Left lung (tissue), 10 donors: ENCODE measurements around the gene MRPS31. TPM values are rescaled to one million over a fixed set of nuclear protein-coding genes. Genes with fewer than 3 reads are reported as not detected.
A peak's percentile ranks its signal among the peaks of the same experiment; 100 is the strongest.

Experiments used
- ATAC-seq: fragments of 200-7000 bp; cut with Tn5 transposase; one replicate; pipeline ENCODE4 v1.9.1; 2020; ENCODE audit warnings: moderate library complexity
- DNase-seq, 4 donors: peaks; one replicate each; pipeline ENCODE4 v3.0.0-alpha.2; 2013 to 2020
- H3K27ac ChIP-seq, 2 donors: fragments of 200-600 bp; sonication (generic) in 1 of 2; one replicate each; pipeline versions ENCODE4 v1.5.0 to v1.8.0; 2020 to 2021
- H3K27me3 ChIP-seq, 2 donors: fragments of 200-600 bp; sonication (generic) in 1 of 2; one replicate each; pipeline versions ENCODE4 v1.5.0 to v1.8.0; 2020 to 2021
- H3K36me3 ChIP-seq, 2 donors: fragments of 200-600 bp; sonication (generic) in 1 of 2; one replicate each; pipeline versions ENCODE4 v1.5.0 to v1.8.0; 2020 to 2021
- H3K4me1 ChIP-seq, 2 donors: fragments of 200-600 bp; one replicate each; pipeline ENCODE4 v1.8.0; 2021
- H3K4me3 ChIP-seq, 2 donors: fragments of 200-600 bp; sonication (generic) in 1 of 2; one replicate each; pipeline versions ENCODE4 v1.5.0 to v1.8.0; 2020 to 2021; ENCODE audit warnings: mild to moderate bottlenecking in 1 of 2
- H3K9me3 ChIP-seq, 2 donors: fragments of 200-600 bp; sonication (generic) in 1 of 2; one replicate each; pipeline versions ENCODE4 v1.5.0 to v1.8.0; 2020 to 2021
- intact Hi-C, 2 donors: fragments of 100-400 bp; cut with DNase I; formaldehyde crosslinking; loops; one replicate each; pipeline versions ENCODE4 v1.11.2 to v1.14.2; 2022
- polyA plus RNA-seq, 6 donors: library from polyadenylated mRNA; unstranded; fragments of 120-200 nt; gene quantifications; one replicate each; pipeline ENCODE4 v1.2.1, GENCODE V29; 2013; ENCODE audit not compliant: insufficient read length in 6 of 6
- total RNA-seq, 2 donors: library from RNA; stranded (reverse); fragmentation: NEBNext Ultra II Directional; extraction: Animal tissue kit (Norgen Biotek cat#: 25700); gene quantifications; one replicate each; pipeline ENCODE4 v1.2.1, GENCODE V29; 2021
- TF ChIP-seq, protein P1 (sequence below), 2 donors: fragments of 200-600 bp; sonication (generic) in 1 of 2; IDR thresholded peaks; one replicate each; pipeline versions ENCODE4 v1.5.0 to v1.8.0; 2021; ENCODE audit warnings: antibody characterized with exemption in 2 of 2
- donor health status: DM: no; HTN: yes; CAD: no.
- donor health status: DM: no; HTN: no; CAD: no.

Gene MRPS31
- total and polyA plus RNA-seq, 8 donors: 13.3 to 61.4 (median 46.1) TPM

DNA sequence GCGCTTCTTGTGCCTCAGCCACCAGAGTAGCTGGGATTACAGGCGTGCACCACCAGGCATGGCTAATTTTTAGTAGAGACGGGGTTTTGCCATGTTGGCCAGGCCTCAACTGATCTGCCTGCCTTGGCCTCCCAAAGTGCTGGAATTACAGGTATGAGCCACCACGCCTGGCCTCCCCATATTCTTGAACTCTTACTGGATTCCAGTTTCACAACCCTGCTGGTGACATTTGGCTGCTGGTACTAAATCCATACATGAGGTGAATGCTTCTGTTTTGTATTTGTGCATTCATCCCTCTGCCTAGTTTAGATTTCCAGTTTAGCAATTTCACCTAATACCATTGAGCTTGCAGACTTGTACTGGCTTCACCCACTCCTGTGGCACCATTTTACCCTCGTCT is 32.3 kb upstream of the MRPS31 start:
- DNase-seq: no peak
- Histone ChIP-seq H3K36me3 (peaks cover 0 to 56% of the 10 kb centered on the region in 2 donors), H3K4me1 (no peaks in the 10 kb centered on the region), H3K4me3 (no peak overlapping the region), H3K27me3 (no peaks in the 10 kb centered on the region), H3K27ac (no peak overlapping the region), H3K9me3 (no peaks in the 10 kb centered on the region)
- intact Hi-C loops: no loop called here
- ATAC-seq: no peak
- TF ChIP-seq, protein P1, sequence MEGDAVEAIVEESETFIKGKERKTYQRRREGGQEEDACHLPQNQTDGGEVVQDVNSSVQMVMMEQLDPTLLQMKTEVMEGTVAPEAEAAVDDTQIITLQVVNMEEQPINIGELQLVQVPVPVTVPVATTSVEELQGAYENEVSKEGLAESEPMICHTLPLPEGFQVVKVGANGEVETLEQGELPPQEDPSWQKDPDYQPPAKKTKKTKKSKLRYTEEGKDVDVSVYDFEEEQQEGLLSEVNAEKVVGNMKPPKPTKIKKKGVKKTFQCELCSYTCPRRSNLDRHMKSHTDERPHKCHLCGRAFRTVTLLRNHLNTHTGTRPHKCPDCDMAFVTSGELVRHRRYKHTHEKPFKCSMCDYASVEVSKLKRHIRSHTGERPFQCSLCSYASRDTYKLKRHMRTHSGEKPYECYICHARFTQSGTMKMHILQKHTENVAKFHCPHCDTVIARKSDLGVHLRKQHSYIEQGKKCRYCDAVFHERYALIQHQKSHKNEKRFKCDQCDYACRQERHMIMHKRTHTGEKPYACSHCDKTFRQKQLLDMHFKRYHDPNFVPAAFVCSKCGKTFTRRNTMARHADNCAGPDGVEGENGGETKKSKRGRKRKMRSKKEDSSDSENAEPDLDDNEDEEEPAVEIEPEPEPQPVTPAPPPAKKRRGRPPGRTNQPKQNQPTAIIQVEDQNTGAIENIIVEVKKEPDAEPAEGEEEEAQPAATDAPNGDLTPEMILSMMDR (IDR thresholded peaks at IDR 0.05): no peak

GRCh38 chr13:40801255-40802217 is 30.5 kb upstream of the MRPS31 start:
- H3K36me3 ChIP-seq: peaks cover 0 to 43% of the 10 kb centered on the region in 2 donors
- no peaks in the 10 kb centered on the region for H3K9me3 ChIP-seq
- H3K27me3 ChIP-seq: no peaks in the 10 kb centered on the region
- no peaks in the 10 kb centered on the region for H3K4me1 ChIP-seq
- TF ChIP-seq, protein P1 (IDR thresholded peaks at IDR 0.05): no peak
- DNase-seq (no peak), ATAC-seq (no peak)
- intact Hi-C loops: no loop called here
- H3K4me3 ChIP-seq: no peak overlapping the region
- no peak overlapping the region for H3K27ac ChIP-seq

GRCh38 chr13:40800559-40800958 is 29.6 kb upstream of the MRPS31 start:
- TF ChIP-seq, protein P1 (IDR thresholded peaks at IDR 0.05): no peak
- Histone ChIP-seq H3K9me3 (no peaks in the 10 kb centered on the region), H3K27ac (no peak overlapping the region), H3K4me1 (no peaks in the 10 kb centered on the region), H3K36me3 (peaks cover 0 to 40% of the 10 kb centered on the region in 2 donors), H3K27me3 (no peaks in the 10 kb centered on the region), H3K4me3 (no peak overlapping the region)
- ATAC-seq (no peak), DNase-seq (no peak)
- intact Hi-C loops: no loop called here

DNA sequence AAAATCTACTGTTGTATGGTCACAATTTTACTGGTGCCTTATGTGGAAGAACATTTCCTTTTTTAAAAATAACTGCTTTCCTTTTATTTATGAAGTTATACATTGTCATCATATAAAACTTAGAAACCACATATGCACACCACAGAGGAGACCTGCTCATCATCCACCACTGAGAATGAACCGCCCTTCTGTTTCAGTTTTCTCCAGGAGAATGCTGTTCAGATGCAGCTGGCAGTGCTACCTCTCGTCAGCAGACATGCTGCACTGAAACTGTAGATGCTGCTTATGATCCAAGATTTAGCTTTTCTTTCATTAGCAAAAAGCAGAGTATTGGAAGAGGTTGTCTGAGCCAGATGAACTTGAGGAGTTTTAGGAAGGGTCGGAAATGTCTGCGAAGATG is 28.5 kb upstream of the MRPS31 start:
- Histone ChIP-seq H3K27ac (no peak overlapping the region), H3K9me3 (no peaks in the 10 kb centered on the region), H3K4me1 (no peaks in the 10 kb centered on the region), H3K4me3 (no peak overlapping the region), H3K27me3 (no peaks in the 10 kb centered on the region), H3K36me3 (peaks cover 0 to 41% of the 10 kb centered on the region in 2 donors)
- intact Hi-C loops: no loop called here
- TF ChIP-seq, protein P1 (IDR thresholded peaks at IDR 0.05): no peak
- DNase-seq: no peak
- ATAC-seq: no peak

- TF ChIP-seq, protein P1 (IDR thresholded peaks at IDR 0.05): no peak
- DNase-seq (no peak), ATAC-seq (peak; percentile 51)
- intact Hi-C loops: no loop called here
- H3K9me3 ChIP-seq: no peaks in the 10 kb centered on the region
- no peaks in the 10 kb centered on the region for H3K27me3 ChIP-seq
- H3K36me3 ChIP-seq: peaks cover 0 to 47% of the 10 kb centered on the region in 2 donors
- H3K4me3 ChIP-seq: no peak overlapping the region
- H3K4me1 ChIP-seq: no peaks in the 10 kb centered on the region
- no peak overlapping the region for H3K27ac ChIP-seq
These were observed 27.4 kb upstream of the MRPS31 start for GRCh38 chr13:40798380-40798779.
